ENCODE measurements around the gene DNTT. TPM values are rescaled to one million over a fixed set of nuclear protein-coding genes. Genes with fewer than 3 reads are reported as not detected.

Gene DNTT
- total RNA-seq, 1 donor from 2014 or later: not detected

GRCh38 chr10:96339956-96340904, 36.0 kb downstream of the DNTT start:
- no peak for DNase-seq (ENCODE audit: low spot score)
- peak; percentile 73 for ATAC-seq

GRCh38 chr10:96341219-96342182, 37.3 kb downstream of the DNTT start:
- ATAC-seq (no peak), DNase-seq (ENCODE audit: low spot score) (no peak)

- no peak for DNase-seq (ENCODE audit: low spot score)
- ATAC-seq: peak; percentile 51
These were observed 38.2 kb downstream of the DNTT start for GRCh38 chr10:96342402-96342801.

GRCh38 chr10:96344178-96344577, 39.9 kb downstream of the DNTT start:
- ATAC-seq (no peak), DNase-seq (ENCODE audit: low spot score) (no peak)

- ATAC-seq: no peak
- DNase-seq (ENCODE audit: low spot score): no peak
These were observed 41.0 kb downstream of the DNTT start for GRCh38 chr10:96345222-96345621.

- ATAC-seq: no peak
- no peak for DNase-seq (ENCODE audit: low spot score)
These were observed 42.1 kb downstream of the DNTT start for GRCh38 chr10:96346295-96346694.

- DNase-seq (ENCODE audit: low spot score): no peak
- peak; percentile 90 for ATAC-seq
These were observed 47.8 kb downstream of the DNTT start for GRCh38 chr10:96352027-96352426.

GRCh38 chr10:96352582-96352981, 48.3 kb downstream of the DNTT start:
- DNase-seq (ENCODE audit: low spot score): no peak
- peak; percentile 29 for ATAC-seq

GRCh38 chr10:96357038-96357620, 52.9 kb downstream of the DNTT start:
- DNase-seq (ENCODE audit: low spot score): no peak
- no peak for ATAC-seq

- ATAC-seq (no peak), DNase-seq (ENCODE audit: low spot score) (peak; percentile 27)
These were observed 54.8 kb downstream of the DNTT start, which contains the start of gene OPALIN for GRCh38 chr10:96358851-96359540. Gene OPALIN, minus strand, starts transcription at chr10:96359002. Its CDS starts 106 bp downstream, at chr10:96358896.

- DNase-seq (ENCODE audit: low spot score): peak; percentile 18
- no peak for ATAC-seq
These were observed 55.4 kb downstream of the DNTT start for GRCh38 chr10:96359616-96360015.

GRCh38 chr10:96360331-96360730, 56.1 kb downstream of the DNTT start:
- no peak for ATAC-seq
- peak; percentile 18 for DNase-seq (ENCODE audit: low spot score)

GRCh38 chr10:96360766-96361165, 56.5 kb downstream of the DNTT start:
- peak; percentile 14 for DNase-seq (ENCODE audit: low spot score)
- no peak for ATAC-seq

GRCh38 chr10:96365571-96365970, 61.3 kb downstream of the DNTT start:
- ATAC-seq: no peak
- no peak for DNase-seq (ENCODE audit: low spot score)

GRCh38 chr10:96366508-96366907, 62.3 kb downstream of the DNTT start:
- no peak for ATAC-seq
- no peak for DNase-seq (ENCODE audit: low spot score)

- DNase-seq (ENCODE audit: low spot score) (peak; percentile 21), ATAC-seq (no peak)
These were observed 63.2 kb downstream of the DNTT start for GRCh38 chr10:96367470-96367869.

GRCh38 chr10:96368971-96369370, 64.7 kb downstream of the DNTT start:
- peak; percentile 29 for DNase-seq (ENCODE audit: low spot score)

GRCh38 chr10:96369890-96370583, 65.8 kb downstream of the DNTT start:
- no peak for ATAC-seq
- peak; percentile 42 for DNase-seq (ENCODE audit: low spot score)

More at GRCh38 chr10:96368971-96369370, 64.7 kb downstream of the DNTT start:
- no peak for ATAC-seq

- DNase-seq (ENCODE audit: low spot score) (peak; percentile 55), ATAC-seq (peak; percentile 53)
These were observed 66.4 kb downstream of the DNTT start for GRCh38 chr10:96370584-96371157.
